ENCODE data around the gene KIF26B.

DNA sequence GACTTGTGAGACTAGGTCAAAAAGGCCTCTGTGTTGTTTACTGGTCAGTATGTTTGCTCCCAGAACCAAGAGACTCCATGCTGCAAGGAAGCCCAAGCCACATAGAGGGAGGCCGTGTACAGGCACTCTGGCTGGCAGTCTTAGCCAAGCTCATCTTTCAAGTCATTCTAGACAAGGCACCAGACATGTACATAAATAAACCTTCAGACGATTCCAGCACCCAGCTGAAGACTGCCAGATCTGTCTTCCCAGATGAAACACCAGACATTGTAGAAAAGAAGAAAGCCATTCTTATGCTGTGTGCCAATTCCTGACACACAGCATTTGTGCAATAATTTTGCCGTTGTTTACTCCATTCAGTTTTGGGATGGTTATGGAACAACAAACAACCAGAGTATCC is 595.5 kb downstream of the KIF26B start:
- TF ChIP-seq, protein P1, sequence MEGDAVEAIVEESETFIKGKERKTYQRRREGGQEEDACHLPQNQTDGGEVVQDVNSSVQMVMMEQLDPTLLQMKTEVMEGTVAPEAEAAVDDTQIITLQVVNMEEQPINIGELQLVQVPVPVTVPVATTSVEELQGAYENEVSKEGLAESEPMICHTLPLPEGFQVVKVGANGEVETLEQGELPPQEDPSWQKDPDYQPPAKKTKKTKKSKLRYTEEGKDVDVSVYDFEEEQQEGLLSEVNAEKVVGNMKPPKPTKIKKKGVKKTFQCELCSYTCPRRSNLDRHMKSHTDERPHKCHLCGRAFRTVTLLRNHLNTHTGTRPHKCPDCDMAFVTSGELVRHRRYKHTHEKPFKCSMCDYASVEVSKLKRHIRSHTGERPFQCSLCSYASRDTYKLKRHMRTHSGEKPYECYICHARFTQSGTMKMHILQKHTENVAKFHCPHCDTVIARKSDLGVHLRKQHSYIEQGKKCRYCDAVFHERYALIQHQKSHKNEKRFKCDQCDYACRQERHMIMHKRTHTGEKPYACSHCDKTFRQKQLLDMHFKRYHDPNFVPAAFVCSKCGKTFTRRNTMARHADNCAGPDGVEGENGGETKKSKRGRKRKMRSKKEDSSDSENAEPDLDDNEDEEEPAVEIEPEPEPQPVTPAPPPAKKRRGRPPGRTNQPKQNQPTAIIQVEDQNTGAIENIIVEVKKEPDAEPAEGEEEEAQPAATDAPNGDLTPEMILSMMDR (IDR thresholded peaks at IDR 0.05): no peak
- TF ChIP-seq POLR2AphosphoS5 (IDR thresholded peaks at IDR 0.05; ENCODE audit: insufficient read depth in 1 of 2, low read depth in 1 of 2): no peak
- TF ChIP-seq POLR2A (IDR thresholded peaks at IDR 0.05): no peak
